ENCODE results near the gene ZNF574. TPM values are rescaled to one million over a fixed set of nuclear protein-coding genes. Genes with fewer than 3 reads are reported as not detected.

Gene ZNF574
- total RNA-seq, 4 donors from 2014 or later: 15.0 to 28.4 (median 21.7) TPM

GRCh38 chr19:42120276-42120980 lies 44.5 kb downstream of the ZNF574 start:
- Histone ChIP-seq H3K36me3 (no peaks in the 10 kb centered on the region), H3K4me3 (no peak overlapping the region), H3K4me1 (peaks cover 0 to 12% (median 9%) of the 10 kb centered on the region in 4 donors), H3K27me3 (peaks cover 0 to 24% (median 0%) of the 10 kb centered on the region in 4 donors), H3K27ac (replicated peaks in 1 of 4) (no peak overlapping the region), H3K9me3 (no peaks in the 10 kb centered on the region)
- WGBS: 95% methylated on average over 10 of the region's 10 CpGs
- TF ChIP-seq POLR2AphosphoS5 (IDR thresholded peaks at IDR 0.05) (no peak), EP300 (IDR thresholded peaks at IDR 0.05) (no peak), POLR2A (IDR thresholded peaks at IDR 0.05; ENCODE audit: low read depth) (no peak), CTCF (IDR thresholded peaks at IDR 0.05) (no peak)
- DNase-seq (ENCODE audit: extremely low spot score): no peak
- intact Hi-C loops (cut with DNase I): no loop called here

DNA sequence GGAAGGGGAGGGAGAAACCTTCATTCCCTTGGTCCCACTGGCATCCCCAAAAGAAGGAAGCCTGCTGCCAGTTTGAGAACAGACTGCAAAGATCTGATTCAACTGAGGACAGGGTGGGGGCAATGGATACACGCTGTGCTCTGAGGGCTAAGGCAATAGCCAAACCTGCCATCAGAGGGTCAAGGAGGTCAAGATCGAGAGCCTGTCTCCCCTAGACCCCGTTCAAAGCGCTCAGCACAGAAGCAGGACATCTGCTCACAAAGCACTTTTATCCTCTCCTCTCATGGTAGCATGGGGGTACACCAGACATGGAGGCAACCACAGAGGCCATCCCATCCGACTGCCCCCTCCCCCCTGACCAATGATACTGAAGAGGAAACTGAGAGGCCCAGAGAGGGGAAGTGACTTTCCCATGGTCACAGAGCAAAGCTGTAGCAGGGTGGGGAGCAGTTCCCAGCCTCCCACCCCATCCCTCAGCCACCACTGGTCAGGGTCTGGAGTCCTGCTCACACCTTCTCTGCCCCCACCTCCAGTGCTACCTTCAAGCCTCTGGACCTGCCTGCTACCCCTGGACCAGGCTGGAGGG lies 45.2 kb downstream of the ZNF574 start:
- WGBS: 47% methylated on average over 5 of the region's 5 CpGs

DNA sequence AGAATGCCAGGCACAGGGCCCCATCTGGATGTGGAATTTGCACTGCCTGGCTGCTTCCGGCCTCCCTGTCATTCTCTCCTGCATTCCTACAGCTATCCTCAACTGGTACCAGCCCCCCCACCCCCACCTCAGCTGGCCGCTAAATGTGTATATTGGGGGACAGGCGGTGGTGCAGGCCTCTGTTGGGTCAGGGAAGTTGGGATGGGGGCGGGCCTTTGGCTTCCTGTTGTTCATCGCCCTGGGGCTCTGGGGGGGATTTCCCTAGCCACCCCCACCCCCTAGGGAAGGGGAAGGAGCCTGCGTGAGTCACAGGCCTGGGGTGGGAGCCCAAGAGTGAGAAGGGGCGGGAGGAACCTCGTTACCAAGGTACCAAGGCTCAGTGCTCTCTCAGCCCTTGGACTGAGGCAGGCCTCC lies 45.7 kb downstream of the ZNF574 start:
- no peak for DNase-seq (ENCODE audit: extremely low spot score)
- Histone ChIP-seq H3K27ac (replicated peaks in 1 of 4) (no peak overlapping the region), H3K27me3 (peaks cover 0 to 26% (median 0%) of the 10 kb centered on the region in 4 donors), H3K4me3 (no peak overlapping the region), H3K9me3 (no peaks in the 10 kb centered on the region), H3K4me1 (peaks cover 0 to 12% (median 9%) of the 10 kb centered on the region in 4 donors), H3K36me3 (no peaks in the 10 kb centered on the region)
- no peak for TF ChIP-seq EP300 (IDR thresholded peaks at IDR 0.05)
- TF ChIP-seq CTCF (IDR thresholded peaks at IDR 0.05): no peak
- TF ChIP-seq POLR2AphosphoS5 (IDR thresholded peaks at IDR 0.05): no peak
- no peak for TF ChIP-seq POLR2A (IDR thresholded peaks at IDR 0.05; ENCODE audit: low read depth)
- intact Hi-C loops (cut with DNase I): no loop called here
- 38% methylated on average over 3 of the region's 8 CpGs for WGBS

More for the DNA sequence above, 45.2 kb downstream of the ZNF574 start:
- H3K4me1 ChIP-seq: peaks cover 0 to 12% (median 9%) of the 10 kb centered on the region in 4 donors
- H3K9me3 ChIP-seq: no peaks in the 10 kb centered on the region
- H3K4me3 ChIP-seq: no peak overlapping the region
- intact Hi-C loops (cut with DNase I): no loop called here
- TF ChIP-seq POLR2A (IDR thresholded peaks at IDR 0.05; ENCODE audit: low read depth) (no peak), CTCF (IDR thresholded peaks at IDR 0.05) (no peak), POLR2AphosphoS5 (IDR thresholded peaks at IDR 0.05) (no peak), EP300 (IDR thresholded peaks at IDR 0.05) (no peak)
- H3K27me3 ChIP-seq: peaks cover 0 to 29% (median 0%) of the 10 kb centered on the region in 4 donors
- no peaks in the 10 kb centered on the region for H3K36me3 ChIP-seq
- no peak overlapping the region for H3K27ac ChIP-seq (replicated peaks in 1 of 4)
- DNase-seq (ENCODE audit: extremely low spot score): no peak

- no peak overlapping the region for H3K4me3 ChIP-seq
- intact Hi-C loops (cut with DNase I): no loop called here
- H3K27me3 ChIP-seq: peaks cover 0 to 25% (median 0%) of the 10 kb centered on the region in 4 donors
- H3K36me3 ChIP-seq: no peaks in the 10 kb centered on the region
- WGBS: 84% methylated on average over 13 of the region's 17 CpGs
- TF ChIP-seq POLR2AphosphoS5 (IDR thresholded peaks at IDR 0.05) (no peak), EP300 (IDR thresholded peaks at IDR 0.05) (no peak), CTCF (IDR thresholded peaks at IDR 0.05) (no peak), POLR2A (IDR thresholded peaks at IDR 0.05; ENCODE audit: low read depth) (no peak)
- no peak overlapping the region for H3K27ac ChIP-seq (replicated peaks in 1 of 4)
- H3K4me1 ChIP-seq: peaks cover 0 to 12% (median 9%) of the 10 kb centered on the region in 4 donors
- no peaks in the 10 kb centered on the region for H3K9me3 ChIP-seq
- no peak for DNase-seq (ENCODE audit: extremely low spot score)
Observed at GRCh38 chr19:42122691-42123607, 47.0 kb downstream of the ZNF574 start.
